Stomach smooth muscle (tissue), 2 donors: ENCODE measurements around the gene MGAT4B.

Source experiments
- H3K27ac ChIP-seq: one replicate; pipeline ENCODE4 v1.7.0; 2013; ENCODE audit warnings: mild to moderate bottlenecking, low read length, inconsistent platforms
- H3K27me3 ChIP-seq, 2 donors: one replicate each; pipeline ENCODE4 v1.7.0; 2013; ENCODE audit warnings: low read length in 2 of 2; ENCODE audit not compliant: insufficient read depth in 2 of 2, control insufficient read depth in 1 of 2
- H3K36me3 ChIP-seq, 2 donors: one replicate each; pipeline ENCODE4 v1.7.0; 2013; ENCODE audit warnings: low read length in 2 of 2; ENCODE audit not compliant: control insufficient read depth in 2 of 2, insufficient read depth in 2 of 2
- H3K4me1 ChIP-seq: one replicate; pipeline ENCODE4 v1.7.0; 2013; ENCODE audit warnings: low read length; ENCODE audit not compliant: control insufficient read depth, insufficient read depth
- H3K4me3 ChIP-seq, 2 donors: one replicate each; pipeline ENCODE4 v1.7.0; 2013; ENCODE audit warnings: low read length in 2 of 2
- H3K9ac ChIP-seq, 2 donors: one replicate each; pipeline ENCODE4 v1.7.0; 2013; ENCODE audit warnings: low read length in 2 of 2, mild to moderate bottlenecking in 1 of 2
- H3K9me3 ChIP-seq, 2 donors: one replicate each; pipeline ENCODE4 v1.7.0; 2013; ENCODE audit warnings: low read length in 2 of 2; ENCODE audit not compliant: control insufficient read depth in 2 of 2
- donor health status: healthy.
- donor health status: Pancreatic carcinoma.

MGAT4B gene

GRCh38 chr5:179817890-179818745 lies 11.5 kb upstream of the MGAT4B start:
- Histone ChIP-seq H3K4me3 (peak overlapping the region; percentile 49 to 93), H3K9ac (peak overlapping the region; percentile 62 to 63), H3K27ac (peak overlapping the region; percentile 99), H3K4me1 (peaks cover 58% of the 10 kb centered on the region), H3K27me3 (no peaks in the 10 kb centered on the region), H3K9me3 (no peaks in the 10 kb centered on the region), H3K36me3 (peaks cover 4 to 7% of the 10 kb centered on the region in 2 donors)

DNA sequence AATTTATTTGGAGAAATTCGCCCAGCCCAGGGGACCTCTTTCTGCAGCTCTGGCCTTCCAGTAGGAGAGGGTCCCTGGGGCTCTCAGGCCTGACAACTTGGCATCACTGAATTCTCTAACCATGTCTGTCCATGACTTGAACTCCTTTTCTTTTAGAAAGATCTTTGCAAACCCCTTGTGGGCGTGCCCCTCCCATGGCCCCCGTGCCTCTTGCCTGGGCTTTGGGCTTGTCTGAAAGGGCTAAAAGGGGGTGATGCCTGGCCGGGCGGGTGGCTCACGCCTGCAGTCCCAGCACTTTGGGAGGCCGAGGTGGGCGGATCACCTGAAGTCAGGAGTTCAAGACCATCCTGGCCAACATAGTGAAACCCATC lies 10.8 kb upstream of the MGAT4B start:
- Histone ChIP-seq H3K36me3 (peaks cover 2 to 3% of the 10 kb centered on the region in 2 donors), H3K9ac (peak overlapping the region in 1 of 2 donors; percentile 13), H3K4me1 (peaks cover 51% of the 10 kb centered on the region), H3K27ac (no peak overlapping the region), H3K9me3 (no peaks in the 10 kb centered on the region), H3K27me3 (no peaks in the 10 kb centered on the region), H3K4me3 (peak overlapping the region; percentile 35 to 69)

GRCh38 chr5:179816796-179817469 lies 10.3 kb upstream of the MGAT4B start:
- peak overlapping the region; percentile 55 to 69 for H3K4me3 ChIP-seq
- H3K4me1 ChIP-seq, result peaks cover 46% of the 10 kb centered on the region
- H3K27ac ChIP-seq, result no peak overlapping the region
- peak overlapping the region; percentile 13 to 45 for H3K9ac ChIP-seq
- no peaks in the 10 kb centered on the region for H3K27me3 ChIP-seq
- H3K9me3 ChIP-seq, result no peaks in the 10 kb centered on the region
- H3K36me3 ChIP-seq, result peaks cover 3 to 5% of the 10 kb centered on the region in 2 donors

DNA sequence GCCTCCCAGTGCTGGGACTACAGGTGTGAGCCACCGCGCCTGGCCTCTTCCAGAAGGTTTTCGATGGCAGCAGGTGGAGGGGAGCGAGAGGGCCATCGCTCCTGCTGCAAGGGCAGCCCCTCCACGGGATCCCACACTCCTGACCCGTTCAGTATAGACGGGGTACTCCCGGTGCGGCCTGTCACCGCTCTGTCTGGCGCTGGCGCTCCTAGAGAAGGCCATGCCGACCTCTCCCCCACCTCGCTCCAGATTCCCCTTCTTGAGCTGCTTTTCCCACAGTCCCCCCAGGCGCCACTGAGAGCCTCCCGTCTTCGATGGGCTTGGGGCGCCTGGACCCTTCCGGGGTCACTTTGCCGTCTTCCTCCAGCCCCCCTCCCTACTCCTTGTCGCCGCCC lies 9.7 kb upstream of the MGAT4B start:
- Histone ChIP-seq H3K4me1 (peaks cover 44% of the 10 kb centered on the region), H3K4me3 (peak overlapping the region; percentile 55 to 69), H3K27ac (no peak overlapping the region), H3K9ac (peak overlapping the region in 1 of 2 donors; percentile 45), H3K9me3 (no peaks in the 10 kb centered on the region), H3K27me3 (no peaks in the 10 kb centered on the region), H3K36me3 (peaks cover 3 to 5% of the 10 kb centered on the region in 2 donors)

GRCh38 chr5:179815491-179816249 lies 9.0 kb upstream of the MGAT4B start:
- no peaks in the 10 kb centered on the region for H3K27me3 ChIP-seq
- H3K36me3 ChIP-seq, result peaks cover 3 to 5% of the 10 kb centered on the region in 2 donors
- no peaks in the 10 kb centered on the region for H3K9me3 ChIP-seq
- no peak overlapping the region for H3K4me3 ChIP-seq
- H3K4me1 ChIP-seq, result peaks cover 41% of the 10 kb centered on the region
- H3K27ac ChIP-seq, result no peak overlapping the region
- no peak overlapping the region for H3K9ac ChIP-seq

DNA sequence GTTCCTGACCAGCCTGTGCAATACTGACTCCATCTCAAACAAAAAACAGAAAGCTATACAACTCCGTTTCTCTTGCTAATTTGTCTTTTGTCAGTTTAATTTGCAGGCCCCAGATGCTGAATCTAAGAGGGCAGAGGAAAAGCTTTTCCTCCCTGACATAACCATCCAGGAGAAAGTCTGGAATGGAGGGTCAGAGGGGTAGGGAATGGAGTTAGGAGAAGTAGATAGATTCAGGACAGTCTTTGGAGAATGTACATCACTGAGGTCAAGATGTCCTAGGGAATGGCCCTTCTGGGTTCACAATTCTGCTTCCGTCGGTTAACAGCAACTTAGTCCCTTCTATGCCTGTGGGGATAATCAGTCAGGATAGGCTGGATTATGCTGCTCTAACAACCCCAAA lies 7.4 kb upstream of the MGAT4B start:
- no peaks in the 10 kb centered on the region for H3K9me3 ChIP-seq
- no peaks in the 10 kb centered on the region for H3K27me3 ChIP-seq
- H3K27ac ChIP-seq, result no peak overlapping the region
- peaks cover 26% of the 10 kb centered on the region for H3K4me1 ChIP-seq
- H3K4me3 ChIP-seq, result no peak overlapping the region
- no peak overlapping the region for H3K9ac ChIP-seq
- peaks cover 3 to 5% of the 10 kb centered on the region in 2 donors for H3K36me3 ChIP-seq

- H3K4me1 ChIP-seq, result peaks cover 17% of the 10 kb centered on the region
- H3K4me3 ChIP-seq, result no peak overlapping the region
- H3K9me3 ChIP-seq, result no peaks in the 10 kb centered on the region
- no peak overlapping the region for H3K9ac ChIP-seq
- no peak overlapping the region for H3K27ac ChIP-seq
- H3K27me3 ChIP-seq, result no peaks in the 10 kb centered on the region
- H3K36me3 ChIP-seq, result peaks cover 3 to 5% of the 10 kb centered on the region in 2 donors
These were observed 6.4 kb upstream of the MGAT4B start for GRCh38 chr5:179812997-179813607.

DNA sequence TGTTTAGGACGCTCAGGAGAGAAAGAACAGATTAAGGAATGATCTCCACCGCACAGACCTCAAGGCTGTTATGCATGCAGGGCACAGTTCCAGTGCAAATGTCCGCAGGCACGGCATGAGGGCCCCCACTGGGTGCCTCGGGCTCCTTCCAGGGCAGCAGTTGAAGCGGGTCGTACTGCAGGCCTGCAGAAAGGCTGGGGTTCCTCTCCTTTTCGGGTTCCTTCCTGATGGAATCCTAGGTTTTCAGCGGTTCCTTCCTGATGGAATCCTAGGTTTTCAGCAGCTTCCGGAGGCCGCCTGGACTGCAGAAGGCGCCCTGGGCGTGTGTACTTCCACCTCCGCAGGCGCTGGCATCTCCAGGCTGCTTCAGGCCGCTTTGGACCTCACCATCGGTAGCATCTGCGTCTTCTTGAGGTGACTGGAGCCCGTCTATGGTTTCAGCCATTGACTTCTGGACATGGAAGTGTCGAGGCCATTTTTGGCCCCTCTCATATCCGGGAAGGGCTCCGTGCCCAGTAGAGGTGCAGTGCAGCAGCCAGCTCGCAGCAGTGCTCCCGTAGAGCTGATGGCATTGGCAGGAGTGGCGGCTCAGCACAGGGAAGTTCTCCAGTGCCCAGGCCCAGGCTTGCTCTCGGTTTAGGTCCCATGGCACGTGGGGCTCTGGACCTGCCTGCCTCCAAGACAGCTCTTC lies 5.6 kb upstream of the MGAT4B start:
- H3K27ac ChIP-seq, result no peak overlapping the region
- H3K4me3 ChIP-seq, result no peak overlapping the region
- no peaks in the 10 kb centered on the region for H3K27me3 ChIP-seq
- no peak overlapping the region for H3K9ac ChIP-seq
- peaks cover 3 to 5% of the 10 kb centered on the region in 2 donors for H3K36me3 ChIP-seq
- no peaks in the 10 kb centered on the region for H3K9me3 ChIP-seq
- peaks cover 16% of the 10 kb centered on the region for H3K4me1 ChIP-seq

DNA sequence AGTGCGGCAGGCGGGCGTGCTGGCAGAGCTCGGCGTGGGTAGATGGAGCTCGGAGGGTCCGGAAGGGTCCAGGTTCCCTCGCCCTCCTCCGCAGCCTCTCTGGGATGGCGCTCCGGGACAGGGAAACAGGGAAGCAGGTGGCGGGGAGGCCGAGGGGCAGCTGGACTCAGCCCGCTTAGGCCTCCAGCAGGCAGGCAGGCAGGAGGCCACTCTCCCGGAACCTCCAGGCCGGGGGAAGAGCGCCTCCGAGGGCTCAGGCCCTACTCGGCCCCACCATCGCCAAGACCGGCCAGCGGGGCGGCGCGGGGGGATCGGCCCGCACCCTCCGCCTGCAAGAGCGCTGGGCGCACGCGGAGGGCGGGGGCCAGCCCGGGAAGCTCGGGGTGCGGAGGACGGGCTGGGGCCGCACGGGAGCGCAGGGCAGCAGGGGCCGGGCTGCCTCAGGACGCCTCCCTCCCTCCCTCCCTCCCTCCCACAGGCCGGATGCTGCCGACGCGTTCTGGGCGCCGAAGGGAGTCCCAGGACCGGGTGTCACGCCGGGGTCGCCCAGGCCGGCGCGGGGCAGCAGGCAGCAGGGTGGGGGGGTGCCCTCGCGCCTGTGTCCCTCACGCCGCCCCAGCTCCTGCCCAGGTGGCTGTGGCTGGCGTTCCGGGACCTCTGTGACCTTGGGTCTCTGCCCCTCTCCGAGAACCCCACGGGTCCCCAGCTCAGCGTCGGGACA lies 977 bp downstream of the MGAT4B start:
- H3K4me3 ChIP-seq, result peak overlapping the region; percentile 65 to 81
- peaks cover 47% of the 10 kb centered on the region for H3K4me1 ChIP-seq
- no peaks in the 10 kb centered on the region for H3K36me3 ChIP-seq
- peak overlapping the region; percentile 39 to 72 for H3K9ac ChIP-seq
- no peaks in the 10 kb centered on the region for H3K27me3 ChIP-seq
- peak overlapping the region; percentile 53 for H3K27ac ChIP-seq
- no peaks in the 10 kb centered on the region for H3K9me3 ChIP-seq
